GM19099 (cell line): ENCODE measurements around the gene TLR5.

Experiments used
- POLR2A ChIP-seq: IDR thresholded peaks from 3 replicates; pipeline ENCODE4 v1.6.1; 2011; ENCODE audit warnings: low read depth; ENCODE audit not compliant: insufficient read length; ENCODE audit errors: extremely low read depth

TLR5 gene, protein sequence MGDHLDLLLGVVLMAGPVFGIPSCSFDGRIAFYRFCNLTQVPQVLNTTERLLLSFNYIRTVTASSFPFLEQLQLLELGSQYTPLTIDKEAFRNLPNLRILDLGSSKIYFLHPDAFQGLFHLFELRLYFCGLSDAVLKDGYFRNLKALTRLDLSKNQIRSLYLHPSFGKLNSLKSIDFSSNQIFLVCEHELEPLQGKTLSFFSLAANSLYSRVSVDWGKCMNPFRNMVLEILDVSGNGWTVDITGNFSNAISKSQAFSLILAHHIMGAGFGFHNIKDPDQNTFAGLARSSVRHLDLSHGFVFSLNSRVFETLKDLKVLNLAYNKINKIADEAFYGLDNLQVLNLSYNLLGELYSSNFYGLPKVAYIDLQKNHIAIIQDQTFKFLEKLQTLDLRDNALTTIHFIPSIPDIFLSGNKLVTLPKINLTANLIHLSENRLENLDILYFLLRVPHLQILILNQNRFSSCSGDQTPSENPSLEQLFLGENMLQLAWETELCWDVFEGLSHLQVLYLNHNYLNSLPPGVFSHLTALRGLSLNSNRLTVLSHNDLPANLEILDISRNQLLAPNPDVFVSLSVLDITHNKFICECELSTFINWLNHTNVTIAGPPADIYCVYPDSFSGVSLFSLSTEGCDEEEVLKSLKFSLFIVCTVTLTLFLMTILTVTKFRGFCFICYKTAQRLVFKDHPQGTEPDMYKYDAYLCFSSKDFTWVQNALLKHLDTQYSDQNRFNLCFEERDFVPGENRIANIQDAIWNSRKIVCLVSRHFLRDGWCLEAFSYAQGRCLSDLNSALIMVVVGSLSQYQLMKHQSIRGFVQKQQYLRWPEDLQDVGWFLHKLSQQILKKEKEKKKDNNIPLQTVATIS

DNA sequence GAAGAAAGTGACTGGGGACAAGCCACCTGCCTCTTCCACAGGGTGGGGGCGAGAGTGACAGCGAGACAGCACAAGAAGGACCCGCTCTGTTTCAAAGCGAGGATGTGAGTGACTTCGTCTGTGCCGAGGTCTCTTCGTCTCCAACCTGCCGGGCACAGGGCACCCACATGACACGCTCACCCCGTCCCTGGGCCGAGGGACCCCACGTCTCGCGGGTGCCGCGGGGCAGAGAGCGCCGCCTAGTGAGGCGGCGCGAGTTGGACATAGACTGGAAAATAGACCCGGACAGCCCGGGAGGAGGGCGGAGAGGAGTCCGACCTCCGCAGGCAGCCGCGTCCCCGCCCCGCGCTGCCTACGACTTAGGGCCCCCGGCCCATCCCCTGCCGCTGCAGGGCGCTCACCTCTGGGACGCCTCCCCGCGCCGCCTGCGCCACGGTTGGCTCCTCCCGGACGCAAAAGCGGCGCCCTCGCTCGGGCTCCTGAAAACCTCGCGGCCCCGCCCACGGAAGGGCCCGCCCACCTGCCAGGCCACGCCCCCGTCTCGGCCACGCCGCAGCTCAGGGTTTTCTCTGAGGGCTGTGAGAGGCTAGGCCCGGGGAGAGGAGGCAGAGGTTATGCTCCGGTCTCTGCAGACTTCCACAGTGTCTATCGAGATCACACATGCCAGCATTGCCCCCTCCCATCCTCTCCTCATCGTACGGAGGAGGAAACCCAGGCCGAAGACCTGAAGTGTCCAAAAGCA lies at the start of gene TLR5:
TLR5 (minus strand) TSS at position 454 of the 742 bp plus-strand sequence. CDS start 30,217 bp downstream, outside the sequence.
- TF ChIP-seq POLR2A = no peak

DNA sequence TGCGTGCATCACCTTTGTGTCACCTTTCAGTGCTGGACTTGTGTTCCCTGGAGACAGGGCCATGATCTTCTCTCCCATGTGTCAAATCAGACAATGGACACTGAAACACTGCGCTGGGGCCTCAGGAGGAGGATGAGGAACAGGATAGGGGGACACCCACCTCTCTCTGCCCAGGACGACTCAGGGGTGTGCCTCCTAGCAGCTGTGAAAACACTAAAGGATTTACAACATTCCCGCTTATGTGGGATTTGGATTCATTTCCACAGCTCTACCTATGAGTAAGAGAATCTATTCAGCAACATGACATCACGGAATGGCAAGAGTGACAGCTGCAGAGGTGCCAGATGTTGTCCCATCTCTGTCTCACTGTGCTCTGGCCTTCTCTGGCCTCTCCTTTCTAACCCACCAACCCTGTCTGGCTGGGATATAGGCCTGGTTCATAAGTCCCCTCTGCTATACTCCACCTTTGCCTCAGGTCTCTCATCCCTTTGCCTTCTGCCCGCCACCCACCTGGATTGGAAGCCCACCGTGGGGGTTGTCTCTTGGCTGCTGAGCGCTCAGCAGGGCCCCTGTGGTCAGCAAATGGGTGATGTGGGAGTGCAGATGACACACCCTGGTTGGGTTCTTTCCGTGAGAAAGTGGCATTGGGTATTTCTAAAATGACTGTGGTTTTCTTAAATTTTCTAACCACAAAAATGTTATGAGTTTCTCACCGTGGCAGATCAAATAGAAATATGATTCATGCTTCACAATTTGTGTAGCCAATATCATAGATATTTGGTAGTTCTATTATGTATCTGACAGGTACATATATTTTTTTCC lies 47.1 kb upstream of the TLR5 start:
- no peak for TF ChIP-seq POLR2A

DNA sequence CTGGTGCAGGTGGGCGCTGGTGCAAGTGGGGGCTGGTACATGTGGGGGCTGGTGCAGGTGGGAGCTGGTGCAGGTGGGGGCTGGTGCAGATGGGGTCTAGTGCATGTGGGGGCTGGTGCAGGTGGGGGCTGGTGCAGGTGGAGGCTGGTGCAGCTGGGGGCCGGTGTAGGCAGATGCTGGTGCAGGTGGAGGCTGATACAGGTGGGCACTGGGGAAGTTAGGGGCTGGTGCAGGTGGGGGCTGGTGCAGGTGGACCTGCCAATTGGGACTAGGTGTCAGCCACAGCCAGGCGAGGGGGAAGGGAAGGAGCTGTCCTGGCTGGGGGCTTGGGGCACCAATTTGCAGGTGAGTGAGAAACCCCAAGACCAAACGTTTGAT lies 46.5 kb upstream of the TLR5 start:
- TF ChIP-seq POLR2A = no peak

DNA sequence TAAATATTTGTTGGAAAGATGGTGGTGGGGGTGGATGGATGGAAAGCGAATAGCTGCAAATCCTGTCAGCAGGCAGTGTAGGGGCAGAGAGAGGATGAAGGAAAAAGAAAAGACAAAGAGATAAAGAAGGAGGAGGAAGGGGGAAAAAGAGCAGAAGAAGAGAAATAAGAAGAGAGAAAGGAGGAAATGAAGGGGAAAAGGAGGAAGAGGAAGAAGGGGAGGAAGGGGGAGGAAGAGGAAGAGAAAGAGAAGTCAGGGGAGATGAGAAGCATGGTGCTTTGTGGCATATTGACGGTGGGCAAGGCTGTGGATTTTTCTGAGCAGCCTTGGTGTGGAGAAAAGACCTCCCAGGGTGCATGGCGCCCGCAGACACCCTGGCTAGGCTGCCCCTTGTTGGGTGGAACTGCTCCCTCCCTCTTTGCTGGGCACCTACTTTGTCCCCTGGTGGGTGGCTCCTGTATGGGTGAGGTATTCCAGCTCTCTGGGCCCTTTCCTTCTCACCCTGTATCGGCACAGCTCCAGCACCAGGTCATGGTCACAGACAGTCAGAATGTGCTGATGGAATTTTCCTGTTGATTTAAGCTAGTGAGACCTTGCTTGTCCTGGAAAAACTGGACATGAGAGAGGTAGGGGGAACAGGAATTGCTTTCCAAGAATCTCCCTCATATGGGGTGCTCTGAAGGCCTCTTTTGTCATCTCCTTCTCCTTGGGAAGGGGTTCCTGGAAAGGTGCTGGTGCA lies 45.7 kb upstream of the TLR5 start:
- TF ChIP-seq POLR2A = no peak

DNA sequence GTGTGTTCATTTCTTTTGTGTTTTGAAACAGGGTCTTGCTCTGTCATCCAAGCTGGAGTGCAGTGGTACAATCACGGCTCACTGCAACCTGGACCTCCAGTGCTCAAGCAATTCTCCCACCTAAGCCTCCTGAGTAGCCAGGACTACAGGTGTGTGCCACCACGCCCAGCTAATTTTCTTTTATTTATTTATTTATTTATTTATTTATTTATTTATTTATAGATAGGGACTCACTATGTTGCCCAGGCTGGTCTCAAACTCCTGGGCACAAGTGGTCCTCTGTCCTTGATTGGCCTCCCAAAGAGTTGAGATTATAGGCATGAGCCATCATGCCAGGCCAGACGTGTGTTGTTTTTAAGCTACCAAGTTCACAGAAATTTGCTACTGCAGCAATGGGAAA lies 43.8 kb upstream of the TLR5 start:
- TF ChIP-seq POLR2A = no peak

DNA sequence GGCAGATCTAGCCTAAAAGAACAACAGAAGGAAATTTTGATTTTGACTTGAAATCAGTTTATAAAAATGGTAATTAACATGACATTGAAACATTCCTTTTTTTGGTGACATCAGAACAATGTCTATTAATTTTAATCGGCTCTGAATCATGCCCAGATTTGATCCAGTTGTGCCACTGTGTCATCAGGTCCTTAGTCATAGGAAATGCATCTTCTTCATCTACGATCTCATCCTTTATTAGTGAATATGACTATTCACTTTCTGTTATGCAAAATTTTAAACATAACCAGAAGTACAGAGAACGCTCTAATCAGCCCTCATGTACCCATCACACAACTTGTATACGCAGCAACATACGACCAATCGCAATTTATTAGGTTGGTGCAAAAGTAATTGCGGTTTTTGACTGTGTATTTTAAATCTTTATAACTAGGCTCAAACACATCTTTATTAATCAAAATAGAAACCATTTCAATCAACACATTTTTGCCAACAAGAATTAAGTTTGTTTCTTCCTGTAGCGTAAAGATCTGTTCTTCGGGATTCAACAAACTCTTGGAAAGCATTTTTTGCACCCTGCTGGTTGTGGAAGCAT lies 40.3 kb upstream of the TLR5 start:
- no peak for TF ChIP-seq POLR2A

DNA sequence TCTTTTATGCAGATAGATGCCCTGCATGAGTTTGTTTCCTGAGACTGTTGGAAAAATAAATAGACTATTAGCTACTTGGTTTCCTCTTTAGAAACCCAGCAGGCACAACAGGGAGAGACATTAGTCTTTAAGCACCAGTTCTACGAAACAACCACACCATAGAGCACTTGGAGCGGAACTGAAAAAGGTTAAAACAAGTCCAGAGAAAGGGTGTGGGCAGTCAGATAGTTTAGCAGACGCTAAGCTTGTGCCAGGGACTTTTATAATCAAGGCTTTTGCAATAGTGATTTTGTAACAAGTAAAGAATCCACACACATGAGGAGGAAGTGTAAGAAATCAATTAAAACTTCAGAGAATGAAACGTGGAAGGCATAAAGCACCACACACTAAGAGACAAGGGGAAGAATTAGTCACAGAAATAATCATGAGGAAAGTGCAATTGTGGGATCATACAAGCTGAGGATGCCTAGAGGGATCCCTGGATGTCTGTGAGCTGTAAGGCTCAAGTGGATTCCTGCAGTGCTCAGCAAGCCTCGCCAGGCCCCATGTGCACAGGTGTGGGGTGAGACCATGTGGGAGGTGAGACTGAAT lies 37.8 kb upstream of the TLR5 start:
- TF ChIP-seq POLR2A = no peak

DNA sequence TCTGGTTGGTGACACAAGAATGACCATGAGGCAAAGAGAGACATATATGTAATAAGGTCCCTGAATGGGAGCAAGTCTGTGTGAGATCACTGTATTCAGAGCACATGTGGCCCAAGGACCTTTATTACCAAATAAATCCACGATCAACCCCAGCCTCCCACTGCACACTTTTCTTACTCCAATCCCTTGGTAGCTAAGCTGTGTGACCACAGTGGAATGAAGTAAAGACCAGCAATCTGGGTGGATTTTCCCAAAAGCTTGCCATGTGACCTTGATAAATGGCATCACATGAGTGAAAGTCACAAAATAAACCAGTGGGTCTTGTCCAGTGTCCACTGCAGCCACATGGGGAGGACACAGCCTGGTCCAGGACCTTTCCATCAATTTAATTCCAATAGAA lies 36.7 kb upstream of the TLR5 start:
- TF ChIP-seq POLR2A = no peak

DNA sequence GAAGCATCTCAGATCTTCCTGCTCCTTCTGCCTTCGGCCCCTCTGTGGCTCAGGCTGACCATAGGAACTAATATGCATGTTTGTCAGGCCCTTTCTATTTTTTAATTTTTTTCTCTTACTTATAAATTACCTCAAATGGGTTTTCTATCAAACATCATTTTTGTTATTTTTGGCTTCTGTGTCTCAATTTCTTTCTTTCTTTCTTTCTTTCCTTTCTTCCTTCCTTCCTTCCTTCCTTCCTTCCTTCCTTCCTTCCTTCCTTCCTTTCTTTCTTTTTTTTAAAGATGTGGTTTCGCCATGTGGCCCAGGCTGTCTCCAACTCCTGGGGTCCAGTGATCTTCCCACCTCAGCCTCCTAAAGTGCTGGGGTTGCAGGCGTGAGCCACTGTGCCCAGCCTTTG lies 36.2 kb upstream of the TLR5 start:
- TF ChIP-seq POLR2A = no peak

DNA sequence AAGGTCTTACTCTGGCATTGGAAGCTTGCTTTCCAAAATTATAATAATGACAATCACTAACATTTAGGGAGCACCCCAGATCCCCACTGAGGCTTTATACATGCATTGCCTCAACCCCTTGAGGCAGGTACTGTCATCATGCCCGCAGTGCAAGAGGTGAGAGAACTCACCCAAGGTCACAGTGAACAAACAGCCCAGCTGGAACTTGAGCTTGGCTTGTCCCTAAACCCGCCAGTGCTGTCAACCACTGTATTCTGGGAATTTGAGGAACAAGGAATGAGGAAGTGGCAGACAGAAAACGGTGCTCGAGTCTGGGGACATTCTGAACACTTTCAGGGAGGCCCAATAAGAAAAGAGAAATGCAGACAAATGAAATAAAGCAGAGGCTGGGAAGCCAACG lies 34.6 kb upstream of the TLR5 start:
- no peak for TF ChIP-seq POLR2A

DNA sequence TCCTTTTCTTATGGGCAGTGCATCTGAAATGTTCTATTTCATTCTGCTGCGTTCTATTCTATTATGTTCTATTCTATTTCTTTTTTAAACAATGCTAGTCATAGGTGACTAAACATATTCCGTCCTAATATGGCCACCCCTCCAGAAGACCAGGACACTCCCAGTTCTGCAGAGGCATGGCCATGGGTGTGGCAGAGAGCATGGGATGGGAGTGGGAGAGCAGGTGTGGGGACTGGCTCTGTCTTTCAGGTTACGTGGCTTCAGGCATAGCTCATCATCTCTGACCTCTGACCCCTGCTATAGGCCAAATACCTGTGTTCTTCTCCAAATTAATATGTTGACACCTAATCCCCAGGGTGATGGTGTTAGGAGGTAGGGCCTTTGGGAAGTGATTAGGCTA lies 33.4 kb upstream of the TLR5 start:
- TF ChIP-seq POLR2A = no peak

DNA sequence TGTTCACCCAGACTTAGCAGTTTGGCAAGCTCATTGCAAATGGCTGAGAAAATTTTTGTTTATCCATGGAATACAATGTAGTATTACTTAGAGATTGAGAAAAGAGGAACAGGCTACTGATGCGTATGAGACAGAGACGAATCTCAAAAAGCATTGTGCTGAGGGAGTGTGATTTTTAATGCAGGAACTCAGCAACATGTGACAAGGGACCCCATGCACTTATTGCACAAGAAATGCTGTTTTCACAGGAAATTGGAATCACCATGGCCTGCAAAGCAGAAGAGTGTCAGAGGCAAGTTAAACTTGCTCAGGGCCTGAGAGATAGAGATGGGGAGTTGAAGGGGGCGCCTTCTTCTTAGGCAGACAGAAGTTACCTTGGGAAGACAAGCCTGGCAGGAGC lies 32.6 kb upstream of the TLR5 start:
- no peak for TF ChIP-seq POLR2A

DNA sequence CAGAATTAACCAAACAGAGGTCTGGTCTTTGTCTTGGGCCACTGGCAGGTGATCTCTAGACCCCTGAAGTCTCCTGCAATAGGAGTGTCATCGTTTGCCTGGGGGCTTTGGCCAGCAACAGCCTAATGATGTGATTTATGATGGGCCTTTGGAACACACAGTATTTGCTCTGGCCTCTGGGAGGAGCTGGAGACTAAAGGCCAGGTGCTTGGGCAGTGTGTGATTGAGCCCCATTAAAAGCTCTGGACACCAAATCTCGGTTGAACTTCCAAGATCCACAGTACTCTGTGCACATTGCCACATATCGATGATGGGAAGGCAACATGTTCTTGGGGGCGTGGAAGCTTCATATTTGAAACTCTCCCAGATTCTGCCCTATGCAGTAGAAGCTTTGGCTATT lies 32.0 kb upstream of the TLR5 start:
- no peak for TF ChIP-seq POLR2A
